ENCODE data around the gene EDIL3. TPM values are rescaled to one million over a fixed set of nuclear protein-coding genes. Genes with fewer than 3 reads are reported as not detected.

Gene EDIL3
- total and polyA plus RNA-seq, 9 of the 15 experiments (the other 6 are each of a cell fraction or from before 2014, with no cell fraction given) = 0.09 TPM; not detected in 8

DNA sequence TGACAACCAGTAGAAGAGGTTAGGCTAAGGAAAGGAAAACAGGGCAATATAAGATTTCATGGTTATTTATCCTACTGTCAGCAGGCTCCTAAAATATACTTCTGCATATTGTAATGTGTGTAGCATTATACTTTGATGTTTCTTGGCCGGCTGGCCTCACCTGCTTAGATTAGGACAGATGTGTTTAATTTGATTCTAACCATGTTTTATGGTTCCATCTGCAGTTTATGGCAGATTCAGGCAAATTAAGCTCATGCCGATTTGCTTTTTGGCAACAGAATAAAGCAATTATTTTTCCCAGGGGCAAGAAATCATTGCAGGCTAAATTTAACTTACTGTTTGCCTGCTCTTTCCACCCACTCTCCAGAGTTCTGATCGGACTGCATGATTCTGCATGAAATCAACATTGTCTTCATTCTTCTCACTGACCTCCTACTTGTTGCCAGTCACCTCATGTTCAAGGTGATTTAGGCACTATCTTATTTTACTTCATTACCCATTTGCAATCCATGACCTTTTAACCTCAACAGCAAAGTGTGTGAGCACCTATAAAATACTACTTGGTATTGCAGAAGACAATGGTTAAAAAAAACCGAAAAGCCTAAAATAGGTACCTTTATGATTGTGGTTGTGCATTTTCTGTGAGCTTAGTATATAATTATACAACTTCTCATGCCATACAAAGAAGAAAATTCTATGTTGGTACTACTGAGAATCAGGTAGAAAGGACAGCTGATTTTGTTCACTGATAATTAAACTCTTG lies 125.2 kb downstream of the EDIL3 start:
- ChIA-PET CTCF (ENCODE audit: low intra/inter-chr PET ratio) (no interaction called here), POLR2A (no interaction called here)
- Histone ChIP-seq H3K27me3 (ENCODE audit: control insufficient read depth in 2 of 2, insufficient read depth in 2 of 2, low read length in 2 of 2) (no peaks in the 10 kb centered on the region), H2AFZ (ENCODE audit: low read depth, low read length) (no peak overlapping the region), H3K79me2 (ENCODE audit: control insufficient read depth, insufficient read depth, low read length) (no peaks in the 10 kb centered on the region), H3K36me3 (ENCODE audit: control insufficient read depth, insufficient read depth, low read length) (no peaks in the 10 kb centered on the region), H3K4me2 (ENCODE audit: insufficient read depth, low read length) (no peak overlapping the region), H3K4me3 (no peak overlapping the region), H3K27ac (ENCODE audit: extremely low read depth, low read depth, low read length) (no peak overlapping the region), H3K9me3 (replicated peaks; ENCODE audit: control insufficient read depth, insufficient read depth, low read depth, low read length) (0 out of 2 replicates have a peak, but pooled peaks cover 2% of the 10 kb centered on the region), H3K9me1 (ENCODE audit: control insufficient read depth, insufficient read depth, low read length) (no peaks in the 10 kb centered on the region), H3K9ac (ENCODE audit: insufficient read depth in 1 of 2, low read depth in 2 of 2, low read length in 2 of 2) (no peak overlapping the region), H3K4me1 (replicated peaks in 1 of 2; ENCODE audit: control insufficient read depth in 2 of 2, insufficient read depth in 2 of 2, low read length in 2 of 2) (no peaks in the 10 kb centered on the region), H4K20me1 (replicated peaks; ENCODE audit: control insufficient read depth, insufficient read depth, low read length) (no peaks in the 10 kb centered on the region)
- FAIRE-seq (no peak), ATAC-seq (no peak), DNase-seq (ENCODE audit: extremely low read depth in 1 of 4, low spot score in 3 of 4) (no peak)
- BruUV-seq (replicated peaks) = no TSS peak
- intact Hi-C loops (cut with micrococcal nuclease) = no loop called here
- TF ChIP-seq, protein P1, sequence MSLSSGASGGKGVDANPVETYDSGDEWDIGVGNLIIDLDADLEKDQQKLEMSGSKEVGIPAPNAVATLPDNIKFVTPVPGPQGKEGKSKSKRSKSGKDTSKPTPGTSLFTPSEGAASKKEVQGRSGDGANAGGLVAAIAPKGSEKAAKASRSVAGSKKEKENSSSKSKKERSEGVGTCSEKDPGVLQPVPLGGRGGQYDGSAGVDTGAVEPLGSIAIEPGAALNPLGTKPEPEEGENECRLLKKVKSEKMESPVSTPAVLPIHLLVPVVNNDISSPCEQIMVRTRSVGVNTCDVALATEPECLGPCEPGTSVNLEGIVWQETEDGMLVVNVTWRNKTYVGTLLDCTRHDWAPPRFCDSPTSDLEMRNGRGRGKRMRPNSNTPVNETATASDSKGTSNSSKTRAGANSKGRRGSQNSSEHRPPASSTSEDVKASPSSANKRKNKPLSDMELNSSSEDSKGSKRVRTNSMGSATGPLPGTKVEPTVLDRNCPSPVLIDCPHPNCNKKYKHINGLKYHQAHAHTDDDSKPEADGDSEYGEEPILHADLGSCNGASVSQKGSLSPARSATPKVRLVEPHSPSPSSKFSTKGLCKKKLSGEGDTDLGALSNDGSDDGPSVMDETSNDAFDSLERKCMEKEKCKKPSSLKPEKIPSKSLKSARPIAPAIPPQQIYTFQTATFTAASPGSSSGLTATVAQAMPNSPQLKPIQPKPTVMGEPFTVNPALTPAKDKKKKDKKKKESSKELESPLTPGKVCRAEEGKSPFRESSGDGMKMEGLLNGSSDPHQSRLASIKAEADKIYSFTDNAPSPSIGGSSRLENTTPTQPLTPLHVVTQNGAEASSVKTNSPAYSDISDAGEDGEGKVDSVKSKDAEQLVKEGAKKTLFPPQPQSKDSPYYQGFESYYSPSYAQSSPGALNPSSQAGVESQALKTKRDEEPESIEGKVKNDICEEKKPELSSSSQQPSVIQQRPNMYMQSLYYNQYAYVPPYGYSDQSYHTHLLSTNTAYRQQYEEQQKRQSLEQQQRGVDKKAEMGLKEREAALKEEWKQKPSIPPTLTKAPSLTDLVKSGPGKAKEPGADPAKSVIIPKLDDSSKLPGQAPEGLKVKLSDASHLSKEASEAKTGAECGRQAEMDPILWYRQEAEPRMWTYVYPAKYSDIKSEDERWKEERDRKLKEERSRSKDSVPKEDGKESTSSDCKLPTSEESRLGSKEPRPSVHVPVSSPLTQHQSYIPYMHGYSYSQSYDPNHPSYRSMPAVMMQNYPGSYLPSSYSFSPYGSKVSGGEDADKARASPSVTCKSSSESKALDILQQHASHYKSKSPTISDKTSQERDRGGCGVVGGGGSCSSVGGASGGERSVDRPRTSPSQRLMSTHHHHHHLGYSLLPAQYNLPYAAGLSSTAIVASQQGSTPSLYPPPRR (CRISPR knock-in tag; IDR thresholded peaks at IDR 0.05; ENCODE audit: borderline replicate concordance) = no peak
- WGBS (ENCODE audit: insufficient coverage, low coverage, missing lambda C conversion rate) = 0% methylated on average over 4 of the region's 4 CpGs
- in situ Hi-C loops (cut with MboI) = no loop called here

Measured in K562 (cell line).